Stimulated activated CD8-positive, alpha-beta memory T cell treated with anti-CD3 and anti-CD28 coated beads, Interleukin-7, amount 100 ng/mL, for 1 hour (primary cell): ENCODE data around the gene ST7.

ENCODE experiments used
- DNase-seq, 2 donors: peaks; one replicate each; pipeline ENCODE4 v3.0.0-alpha.2; 2020; ENCODE audit warnings: low read depth in 2 of 2

ST7 gene

DNA sequence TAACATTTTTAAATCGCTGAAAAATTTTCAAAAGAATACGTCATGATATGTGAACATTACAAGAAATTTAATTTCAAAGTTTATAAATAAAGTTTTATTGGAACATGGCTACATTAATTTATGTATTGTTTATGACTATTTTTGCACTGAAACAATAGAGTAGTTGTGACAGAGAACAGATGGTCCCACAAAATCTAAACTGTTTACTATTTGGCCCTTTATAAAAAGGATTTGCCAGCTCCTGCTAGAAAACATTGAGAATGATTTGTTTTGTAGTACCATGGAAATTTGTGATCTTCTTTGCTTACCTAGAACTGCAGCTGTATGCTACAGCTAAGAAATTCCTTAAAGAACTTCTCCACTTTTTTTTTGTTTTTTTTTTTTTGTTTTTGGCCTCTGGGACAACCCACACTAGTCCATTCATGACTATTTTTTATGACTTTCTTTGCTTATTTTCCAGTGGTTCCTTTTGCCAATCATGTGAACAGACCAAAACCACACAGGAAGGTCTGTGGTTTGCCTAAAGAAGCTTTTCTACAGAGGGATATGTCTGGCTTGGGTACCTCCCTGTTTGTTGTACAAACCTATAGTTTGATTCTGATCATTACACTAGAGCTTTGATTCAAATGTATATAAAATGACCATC lies 55.7 kb downstream of the ST7 start:
- no peak for DNase-seq

DNA sequence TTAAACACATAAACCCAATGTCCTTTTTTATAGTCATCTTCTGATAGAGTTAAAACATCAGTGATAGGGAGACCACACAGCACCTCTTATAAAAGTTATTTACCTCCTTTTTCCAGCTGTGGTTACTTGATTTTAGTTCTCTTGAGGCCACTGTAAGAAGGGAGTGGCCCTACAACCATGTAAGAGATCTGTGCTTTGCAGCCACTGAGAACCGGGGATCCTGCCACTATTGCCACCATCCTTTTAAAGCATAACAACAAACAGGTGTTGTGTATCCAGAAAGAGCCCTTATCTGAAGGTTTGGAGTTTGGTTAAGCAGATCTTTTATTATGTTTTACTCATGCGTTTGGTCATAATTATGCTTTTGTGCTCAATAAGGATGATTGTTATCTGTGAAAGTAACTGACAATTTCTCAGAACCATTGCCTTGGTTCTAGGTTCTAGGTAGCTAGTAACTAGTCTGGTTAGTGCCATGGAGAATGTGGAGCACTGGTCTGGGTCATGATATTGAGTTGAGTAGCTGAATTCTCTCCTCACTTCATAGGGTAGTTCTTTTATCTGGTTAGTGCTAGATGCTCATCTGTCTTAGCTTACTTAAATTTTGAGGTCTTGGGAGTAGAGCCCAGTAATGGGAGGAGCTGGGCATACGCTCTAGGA lies 56.5 kb downstream of the ST7 start:
- DNase-seq = no peak

DNA sequence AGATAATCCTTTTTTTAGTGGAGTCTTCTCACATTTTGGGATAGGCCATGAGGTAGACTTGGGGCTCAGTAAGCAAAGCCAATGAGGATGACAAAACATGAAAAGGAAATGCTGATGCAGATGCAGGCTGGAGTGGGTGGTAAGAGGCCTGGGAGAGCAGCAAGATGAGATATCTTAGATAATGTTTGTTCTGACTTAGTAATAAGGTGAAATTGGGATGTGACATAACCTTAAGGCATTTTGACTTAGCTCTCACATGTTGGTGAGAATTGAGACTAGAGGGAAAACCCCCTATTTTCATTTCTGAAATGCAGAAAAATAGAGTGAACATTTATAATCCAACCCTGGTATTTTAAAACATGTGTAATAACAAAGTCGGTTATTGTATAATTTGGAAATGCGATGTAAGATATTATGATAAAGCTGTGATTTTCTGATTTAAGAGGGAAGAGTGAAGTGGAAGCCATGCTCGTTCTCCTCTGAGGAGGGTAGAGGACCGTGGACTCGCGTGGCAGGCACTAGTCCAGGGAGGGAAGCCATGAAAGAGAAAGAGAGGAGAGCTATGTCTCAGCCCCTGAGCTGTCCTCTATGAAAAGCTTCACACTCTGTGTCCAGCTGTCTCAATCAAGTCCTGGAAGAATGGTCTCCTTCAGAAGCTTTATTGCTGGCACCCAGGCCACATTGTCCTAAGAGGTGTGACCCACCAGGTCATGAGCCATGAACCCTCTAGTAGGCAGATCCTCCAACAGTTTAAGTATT lies 57.3 kb downstream of the ST7 start:
- no peak for DNase-seq

DNA sequence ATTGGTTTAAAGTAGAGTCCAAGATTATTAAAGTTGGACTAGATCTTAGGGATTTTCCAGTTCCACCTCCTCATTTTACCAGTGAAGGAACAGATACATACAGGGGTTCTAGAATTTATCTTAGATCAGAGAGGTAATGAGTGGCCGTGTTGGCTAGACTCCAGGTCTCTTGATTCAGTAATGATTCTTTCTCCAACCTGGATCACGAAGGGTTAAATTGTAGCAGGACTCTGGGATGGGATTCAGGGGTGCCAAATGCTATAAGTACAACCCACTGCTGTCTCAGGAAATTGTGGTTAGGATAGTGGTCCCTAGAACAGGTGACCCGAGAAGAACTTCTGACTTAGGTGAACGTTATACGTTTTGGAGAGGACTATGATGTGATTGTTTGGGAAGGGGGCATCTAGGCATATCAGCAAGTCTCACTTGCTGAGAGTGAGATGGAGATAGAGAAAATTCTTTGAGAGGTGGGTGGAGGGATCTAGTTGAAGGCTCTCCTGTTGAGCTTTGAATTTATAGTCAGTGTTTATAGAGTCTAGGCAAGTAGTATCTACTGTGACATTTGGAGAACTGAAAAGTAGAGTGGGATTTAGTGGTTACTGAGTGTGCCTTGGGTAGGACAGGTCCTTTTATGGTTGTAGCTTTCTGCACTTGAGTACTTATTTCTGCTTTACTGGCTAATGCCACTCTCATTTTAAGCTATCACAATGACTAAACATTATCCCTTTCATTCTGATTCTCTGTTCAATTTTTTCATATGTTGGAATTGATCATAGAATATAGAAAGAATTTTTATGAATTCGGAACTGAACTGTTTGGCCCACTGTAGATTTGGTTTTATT lies 58.3 kb downstream of the ST7 start:
- DNase-seq = no peak

DNA sequence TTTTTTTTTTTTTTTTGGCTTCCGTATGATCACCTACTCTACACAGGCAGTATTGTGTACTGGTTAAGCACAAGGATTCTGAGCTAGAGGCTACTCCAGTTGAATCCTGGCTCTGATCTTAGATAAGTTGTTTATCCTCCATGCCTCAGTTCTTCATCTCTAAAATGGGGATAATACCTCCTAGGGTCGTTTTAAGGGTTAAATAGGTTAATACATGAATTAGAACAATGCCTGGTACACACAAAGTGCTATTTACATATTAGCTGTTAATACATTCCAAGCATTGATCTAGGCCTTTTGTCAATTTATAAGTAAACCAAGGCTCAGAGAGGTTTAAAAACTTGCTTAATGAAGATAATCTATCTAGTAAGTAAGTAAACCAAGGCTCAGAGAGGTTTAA lies 59.0 kb downstream of the ST7 start:
- no peak for DNase-seq

DNA sequence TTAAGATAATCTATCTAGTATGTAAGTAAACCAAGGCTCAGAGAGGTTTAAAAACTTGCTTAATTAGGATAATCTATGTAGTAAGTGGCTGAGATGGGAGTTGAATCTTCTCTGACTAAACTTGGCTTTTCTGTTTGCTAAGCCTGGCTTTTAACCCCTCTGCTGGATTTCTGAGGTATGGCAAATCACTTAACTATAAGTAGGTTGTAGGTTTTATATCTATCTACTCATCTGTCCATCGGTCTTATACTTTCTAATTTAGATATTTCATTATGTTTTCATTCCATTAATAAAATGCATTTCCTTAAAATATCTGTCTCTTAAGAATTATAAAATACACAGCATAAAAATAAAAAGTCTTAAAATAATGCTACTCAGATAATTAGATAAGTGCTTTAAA lies 59.4 kb downstream of the ST7 start:
- DNase-seq = no peak

DNA sequence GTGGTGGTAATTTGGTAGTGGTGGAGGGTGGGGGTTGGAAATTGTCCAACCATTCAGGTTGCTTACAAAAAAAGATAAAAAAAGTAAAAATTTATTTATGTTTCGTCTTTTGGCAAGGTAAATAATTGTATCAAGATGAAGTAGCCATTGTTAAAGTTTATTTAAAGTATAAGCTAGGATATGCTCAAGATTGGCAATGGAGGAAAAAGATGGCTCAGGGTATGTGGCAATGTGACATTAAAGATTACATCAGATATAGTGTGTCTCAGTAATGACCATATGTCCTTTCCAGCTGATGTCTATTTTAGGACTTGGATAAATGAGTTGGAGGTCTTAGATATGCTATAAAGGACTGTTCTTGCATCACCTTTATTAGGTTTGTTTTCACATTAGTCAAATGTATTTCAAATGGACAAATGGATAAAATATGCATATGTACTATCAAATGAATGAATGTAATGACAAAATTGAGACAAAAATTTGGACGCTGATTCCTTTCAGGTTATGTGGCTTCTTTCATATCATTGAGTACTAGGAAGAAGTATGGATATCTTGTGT lies 60.9 kb downstream of the ST7 start:
- DNase-seq = no peak

DNA sequence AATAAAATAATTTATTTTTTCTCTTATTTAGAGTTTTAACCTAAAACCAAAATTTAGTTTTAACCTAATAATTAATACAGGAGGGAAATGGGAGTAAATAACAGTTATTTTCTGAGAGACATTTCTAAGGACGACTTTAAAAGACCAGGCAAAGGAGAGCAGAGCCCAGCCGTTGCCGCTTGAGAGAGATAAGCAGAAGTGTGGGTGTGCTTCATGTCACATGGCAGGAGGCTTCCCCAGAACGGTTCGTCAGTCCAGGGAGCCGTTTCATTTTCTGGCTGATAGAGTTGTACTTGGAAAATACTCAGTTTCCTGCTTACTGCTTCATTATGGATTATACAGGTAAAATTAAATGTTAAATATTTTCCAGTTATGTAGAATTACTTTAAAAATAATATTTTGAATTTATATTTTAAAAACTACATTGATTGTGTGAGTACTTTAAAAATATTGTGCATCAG lies 61.4 kb downstream of the ST7 start:
- DNase-seq = no peak

DNA sequence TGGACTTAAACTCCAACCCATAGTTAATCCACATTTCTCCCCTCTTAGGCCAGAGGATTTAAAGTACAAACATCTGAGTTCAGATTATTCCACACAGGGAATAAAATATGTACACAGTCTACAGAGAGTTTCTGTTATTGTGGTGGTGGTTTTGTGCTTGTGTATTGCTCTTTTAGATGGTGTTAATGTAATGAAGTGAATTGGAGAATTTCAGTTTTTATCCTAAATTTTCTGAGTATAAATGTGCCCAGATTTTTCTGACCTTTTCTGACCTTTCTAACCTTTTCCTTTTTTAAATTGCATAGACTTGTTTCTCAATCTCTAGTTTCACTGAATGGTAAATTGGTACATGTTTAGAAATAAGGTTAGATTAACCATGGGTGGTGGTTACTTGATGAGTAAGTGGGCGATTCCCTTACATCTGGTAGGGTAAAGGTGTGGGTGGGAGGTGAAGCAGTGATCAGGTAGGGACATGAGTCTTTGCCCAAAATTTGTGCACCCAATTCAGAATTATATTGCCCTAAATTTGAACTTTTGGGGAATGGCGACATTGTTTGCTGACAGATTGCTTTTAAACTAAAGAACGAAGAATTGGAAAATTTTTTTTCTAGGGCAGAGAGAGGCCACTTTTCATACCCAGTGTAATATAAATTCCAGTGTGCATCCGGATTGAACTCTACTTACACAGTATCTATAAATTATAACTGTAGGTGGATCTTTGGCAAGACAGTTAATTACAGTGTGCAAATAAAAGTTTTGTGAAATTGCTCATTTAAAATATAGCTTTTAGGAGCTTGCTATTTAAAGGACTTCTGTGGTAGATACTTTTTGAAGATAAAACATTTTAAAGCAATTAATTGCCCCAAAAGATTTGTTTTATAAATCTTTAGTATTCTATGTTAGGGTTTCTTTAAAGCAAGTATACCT lies 62.2 kb downstream of the ST7 start:
- no peak for DNase-seq

DNA sequence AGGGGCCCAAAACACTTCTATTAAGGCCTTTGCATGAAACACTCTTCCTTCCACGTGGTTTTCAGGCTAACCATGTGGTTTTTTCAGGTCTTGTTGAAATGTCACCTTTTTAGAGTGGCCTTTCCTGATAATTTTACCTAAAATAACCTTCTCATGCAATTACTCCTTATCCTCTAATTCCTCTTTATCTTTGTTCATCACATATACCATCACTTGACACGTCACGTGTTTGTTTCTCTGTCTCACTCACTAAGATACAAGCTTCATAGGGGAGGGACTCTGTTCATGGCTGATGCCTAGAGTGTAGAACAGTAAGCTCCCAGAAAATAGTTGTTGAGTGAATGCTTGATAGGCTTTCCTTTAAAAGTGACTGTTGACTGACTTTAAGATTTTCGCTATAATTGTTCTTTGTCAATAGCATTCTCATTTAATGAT lies 63.7 kb downstream of the ST7 start:
- no peak for DNase-seq

DNA sequence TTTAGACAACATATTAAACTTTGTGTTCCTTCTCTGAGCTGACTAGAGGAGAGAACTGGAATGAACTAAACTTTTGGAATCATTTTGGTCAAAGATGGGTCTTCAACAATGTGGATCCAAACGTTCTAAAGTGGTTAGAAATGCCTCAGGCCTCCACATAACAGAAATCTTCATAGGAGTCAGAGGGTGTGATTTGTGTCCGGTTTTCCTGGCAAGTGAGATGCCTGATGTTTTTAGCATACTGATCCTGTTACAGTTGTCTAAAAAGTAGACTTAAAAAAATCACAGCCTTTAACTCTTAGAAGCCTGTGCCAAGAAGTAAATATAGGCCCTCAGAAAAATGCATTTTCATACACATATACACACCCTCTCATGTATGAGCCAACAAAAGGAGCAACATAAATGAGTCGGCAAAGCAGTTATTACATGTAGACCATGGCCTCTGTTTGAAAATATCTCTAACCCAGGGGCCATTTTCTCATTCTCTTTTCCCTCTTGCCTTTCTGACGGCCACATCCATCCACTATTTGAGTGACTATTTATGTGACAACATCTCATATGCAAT lies 64.5 kb downstream of the ST7 start:
- DNase-seq = no peak

DNA sequence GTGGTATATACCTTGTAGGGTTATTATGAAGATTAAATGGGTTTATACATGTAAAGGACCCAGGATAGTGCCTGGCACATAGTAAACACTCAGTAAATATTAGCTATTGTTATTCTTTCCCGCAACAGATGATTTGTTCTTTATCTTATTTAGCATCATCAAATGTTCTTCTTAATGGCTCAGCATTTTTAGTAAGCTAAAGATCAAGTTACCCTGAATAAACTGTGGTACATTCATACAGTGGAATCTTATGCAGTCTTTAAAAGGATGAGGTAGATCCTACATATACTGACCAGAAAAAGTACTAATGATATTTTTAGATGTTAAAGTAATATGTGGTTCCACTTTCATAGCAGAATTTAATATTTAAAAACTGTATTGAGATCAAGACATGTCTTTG lies 65.4 kb downstream of the ST7 start:
- no peak for DNase-seq

DNA sequence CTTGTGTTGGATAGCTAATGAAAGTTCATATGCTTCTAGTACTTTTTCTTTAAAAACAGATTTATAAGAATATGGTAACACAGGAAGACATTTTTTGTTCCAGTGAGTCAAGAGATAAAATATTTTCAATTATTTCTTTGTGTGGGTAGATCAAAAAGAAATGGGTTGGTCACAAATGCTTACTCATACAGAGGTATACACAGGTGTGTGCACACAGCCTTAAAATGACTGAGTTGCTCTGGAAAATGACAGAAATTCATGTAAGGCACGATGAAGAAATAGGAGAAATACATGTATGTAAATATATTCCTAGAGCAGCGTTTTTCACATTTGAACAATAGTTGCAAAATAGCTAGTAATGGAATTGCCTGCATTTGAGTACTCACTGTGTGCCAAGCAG lies 66.0 kb downstream of the ST7 start:
- no peak for DNase-seq

DNA sequence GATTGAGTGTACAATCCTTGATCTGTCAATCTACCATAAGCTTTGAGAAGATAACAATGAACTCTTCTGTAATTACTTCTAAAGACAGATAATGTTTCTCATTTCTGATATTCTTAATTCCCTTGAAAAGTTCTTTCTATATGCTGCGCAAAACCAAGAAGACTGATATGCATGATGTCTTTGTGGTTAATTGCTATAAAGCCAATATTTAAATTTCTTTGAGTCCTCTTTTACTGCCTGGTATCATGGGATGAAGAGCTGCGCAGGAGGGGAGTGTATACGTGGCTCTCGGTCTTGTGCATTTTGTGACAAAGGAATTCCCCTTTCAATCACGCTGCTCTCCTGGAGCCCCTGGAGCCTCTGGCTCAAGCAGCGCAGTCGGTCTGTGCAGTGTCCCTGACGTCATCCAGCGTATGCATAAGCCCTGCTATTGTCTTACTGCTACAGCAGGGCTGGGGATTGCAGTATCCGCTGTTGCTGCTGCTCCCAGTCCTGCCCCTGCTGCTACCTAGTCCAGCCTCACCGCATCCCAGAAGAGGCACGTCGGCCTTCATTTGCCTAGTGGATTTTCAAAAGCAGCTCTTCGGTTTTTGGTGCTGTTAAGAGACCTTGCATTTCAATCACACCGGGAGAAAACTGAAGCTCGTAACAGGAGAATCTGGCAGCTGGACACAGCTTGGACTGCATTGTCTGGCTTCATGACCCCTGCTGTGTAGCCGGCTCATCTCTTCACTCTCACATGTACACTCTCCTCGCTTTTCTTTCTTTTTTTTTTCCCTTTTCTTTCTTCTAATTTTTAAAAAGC lies 66.7 kb downstream of the ST7 start:
- DNase-seq = no peak

DNA sequence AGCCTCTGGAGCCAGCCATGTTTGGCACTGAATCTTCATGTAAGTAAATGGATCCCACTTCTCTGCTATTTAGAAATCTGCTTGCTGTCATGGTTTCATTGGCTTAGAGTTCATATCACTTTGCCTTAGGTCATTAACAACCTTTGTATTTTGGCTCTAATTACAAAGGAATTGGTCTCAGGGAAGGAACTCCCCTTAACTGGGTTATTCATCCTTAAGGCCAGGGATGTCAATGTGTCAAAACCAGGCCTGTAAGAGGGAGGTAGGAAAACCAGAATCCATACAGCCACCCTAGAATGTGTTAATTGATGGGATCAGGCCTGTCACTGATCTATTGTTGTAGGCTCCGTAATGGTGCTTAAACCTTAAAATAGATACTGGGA lies 67.3 kb downstream of the ST7 start:
- DNase-seq = no peak

DNA sequence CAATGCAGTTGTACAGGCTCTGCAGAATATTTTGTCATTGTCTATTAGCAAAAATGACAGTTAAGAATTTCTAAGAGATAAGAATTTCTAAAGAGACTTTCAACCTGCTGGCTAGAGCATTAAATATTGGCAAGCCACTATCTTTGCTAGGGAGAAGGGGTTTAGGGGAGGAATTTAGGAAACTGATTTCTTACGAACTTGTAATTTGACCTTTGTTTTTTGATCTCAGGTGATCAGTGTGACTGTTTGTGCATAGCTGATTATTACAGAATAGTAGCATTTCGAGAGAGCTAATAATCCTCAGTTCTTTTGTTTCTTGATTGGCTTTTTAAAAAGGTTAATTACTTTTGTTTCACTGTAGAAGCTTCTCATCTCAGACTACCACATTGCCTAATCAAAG lies 68.1 kb downstream of the ST7 start:
- no peak for DNase-seq

DNA sequence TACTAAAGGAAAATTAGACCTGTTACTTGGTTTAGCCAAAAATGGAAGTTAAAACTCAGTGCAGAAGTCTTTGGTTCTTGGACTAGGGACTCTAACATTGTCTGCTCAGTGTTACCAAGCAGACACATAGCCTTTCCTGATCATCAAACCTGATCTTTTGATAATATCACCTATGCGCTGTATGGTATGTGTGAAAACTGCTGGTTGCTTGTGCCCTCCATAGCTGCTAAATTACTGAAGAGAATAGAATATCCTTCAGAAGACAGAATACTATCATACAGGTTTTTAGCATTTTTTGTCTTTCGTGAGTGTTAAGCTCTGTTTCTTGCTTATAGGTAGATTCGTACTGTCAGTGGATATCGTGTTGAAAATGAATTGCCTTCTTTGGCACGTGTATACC lies 68.7 kb downstream of the ST7 start:
- no peak for DNase-seq

DNA sequence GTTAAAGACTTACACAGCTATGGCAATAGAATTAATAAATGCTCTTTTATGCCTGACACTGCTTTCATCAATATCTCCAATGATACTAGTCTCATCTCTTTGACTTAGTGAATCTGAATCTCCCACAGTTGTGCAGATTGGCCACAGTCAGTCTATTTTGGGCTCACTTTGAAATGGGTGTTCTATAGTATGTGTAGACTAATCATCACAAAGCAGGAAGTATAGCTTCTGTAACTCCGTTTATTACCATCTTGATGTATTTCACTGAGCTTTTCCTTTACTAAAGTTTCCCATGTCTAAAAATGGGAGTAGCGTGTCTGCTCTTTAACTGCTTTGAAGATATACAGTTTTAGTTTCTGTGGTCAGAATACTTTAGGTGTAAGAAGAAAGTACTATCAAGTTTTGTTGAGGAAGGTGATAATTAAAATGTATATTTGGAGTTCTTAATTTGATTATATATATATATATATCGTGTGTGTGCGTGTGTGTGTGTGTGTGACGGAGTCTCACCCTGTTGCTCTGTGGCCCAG lies 70.1 kb downstream of the ST7 start:
- DNase-seq = no peak

DNA sequence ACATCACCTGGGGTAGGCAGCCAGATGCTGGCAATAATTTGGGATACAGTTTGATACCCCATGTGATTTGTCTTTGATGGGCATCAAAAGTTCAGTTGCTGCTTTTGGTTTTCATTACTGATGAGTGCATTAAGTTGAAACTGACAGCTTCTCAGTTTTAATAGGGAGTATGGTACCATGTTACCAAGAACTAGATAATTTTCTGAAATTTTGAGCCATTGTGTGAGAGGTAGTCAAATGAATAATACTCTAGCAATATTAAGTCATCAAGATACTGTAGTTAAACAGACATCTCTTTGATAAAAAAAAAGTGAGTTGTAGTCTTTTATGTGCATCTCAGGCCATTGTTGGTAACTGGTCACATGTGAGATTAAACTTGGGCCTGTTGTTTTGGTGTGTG lies 71.5 kb downstream of the ST7 start:
- no peak for DNase-seq
